GM21390 (cell line): ENCODE data around the gene PRDM12.

Experiments
- ATAC-seq: cut with Tn5 transposase; IDR thresholded peaks from one replicate; pipeline ENCODE4 v1.9.1; 2021; ENCODE audit not compliant: unreplicated experiment

Gene PRDM12

DNA sequence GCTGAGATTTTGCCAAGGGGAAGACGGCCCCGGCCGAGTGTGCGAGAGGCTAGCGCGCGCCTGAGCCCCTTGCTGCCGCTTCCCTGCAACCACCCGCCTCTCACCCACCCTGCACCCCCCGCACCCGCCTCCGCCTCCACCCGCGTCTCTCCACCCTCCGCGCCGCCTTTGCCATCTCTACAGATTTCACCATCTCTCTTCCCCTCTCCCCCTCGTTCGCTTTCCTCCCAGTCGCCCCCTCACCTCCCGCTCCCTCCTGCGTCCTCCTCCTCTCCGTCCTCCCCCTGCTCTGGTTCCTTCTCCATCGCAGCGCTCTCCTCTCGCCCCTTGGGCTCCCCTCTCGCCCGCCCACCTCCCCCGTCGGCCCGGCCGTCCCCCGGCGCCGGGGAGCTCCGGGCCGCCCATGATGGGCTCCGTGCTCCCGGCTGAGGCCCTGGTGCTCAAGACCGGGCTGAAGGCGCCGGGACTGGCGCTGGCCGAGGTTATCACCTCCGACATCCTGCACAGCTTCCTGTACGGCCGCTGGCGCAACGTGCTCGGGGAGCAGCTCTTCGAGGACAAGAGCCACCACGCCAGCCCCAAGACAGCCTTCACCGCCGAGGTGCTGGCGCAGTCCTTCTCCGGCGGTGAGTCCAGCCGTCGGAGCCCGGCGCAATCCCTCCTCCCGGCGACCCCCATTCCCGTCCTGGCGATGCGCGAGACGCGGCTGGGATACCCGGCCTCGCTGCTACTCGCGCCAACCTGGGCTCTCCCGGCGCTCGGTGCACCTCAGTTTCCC is at the start of gene PRDM12:
PRDM12 (plus strand) TSS at position 344 of the 778 bp plus-strand sequence; CDS start at position 404, 60 bp downstream.
- no peak for ATAC-seq

DNA sequence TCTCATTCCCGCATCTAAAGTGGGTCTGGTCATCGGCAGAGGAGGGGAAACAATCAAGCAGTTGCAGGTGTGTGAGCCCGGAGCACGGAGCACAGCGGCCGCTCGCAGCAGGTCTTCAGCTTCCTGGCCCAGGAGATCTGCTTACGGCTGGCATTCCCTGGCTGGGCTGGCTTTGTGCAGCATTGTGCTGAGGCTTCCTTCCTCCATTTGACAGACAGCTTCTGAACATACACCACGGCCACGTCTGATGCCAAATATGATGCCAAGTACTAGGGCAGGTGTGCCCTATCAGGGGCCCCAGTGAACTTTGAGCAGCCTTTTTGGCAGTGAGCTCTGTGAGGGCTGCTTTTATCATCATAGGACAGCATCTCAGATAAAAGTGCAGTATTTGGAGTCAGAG is 47.9 kb upstream of the PRDM12 start:
- ATAC-seq: no peak

DNA sequence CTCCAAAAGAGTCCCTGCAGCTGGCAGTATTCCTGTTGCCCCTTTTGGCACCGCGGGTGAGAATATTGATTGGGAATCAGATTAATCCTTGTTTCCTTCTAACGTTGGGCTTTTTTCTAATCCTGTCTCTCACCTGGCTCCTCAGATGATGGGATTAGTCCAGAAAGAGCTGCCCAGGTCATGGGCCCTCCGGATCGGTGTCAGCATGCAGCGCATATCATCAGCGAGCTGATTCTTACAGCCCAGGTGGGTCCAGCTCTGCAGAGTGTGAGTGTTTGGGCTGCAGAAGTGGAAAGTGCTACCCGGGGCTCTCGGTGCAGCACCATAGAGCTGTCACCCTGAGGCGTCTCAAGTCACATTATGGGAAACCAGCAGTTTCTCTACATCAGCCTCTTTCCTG is 40.9 kb upstream of the PRDM12 start:
- ATAC-seq: no peak

DNA sequence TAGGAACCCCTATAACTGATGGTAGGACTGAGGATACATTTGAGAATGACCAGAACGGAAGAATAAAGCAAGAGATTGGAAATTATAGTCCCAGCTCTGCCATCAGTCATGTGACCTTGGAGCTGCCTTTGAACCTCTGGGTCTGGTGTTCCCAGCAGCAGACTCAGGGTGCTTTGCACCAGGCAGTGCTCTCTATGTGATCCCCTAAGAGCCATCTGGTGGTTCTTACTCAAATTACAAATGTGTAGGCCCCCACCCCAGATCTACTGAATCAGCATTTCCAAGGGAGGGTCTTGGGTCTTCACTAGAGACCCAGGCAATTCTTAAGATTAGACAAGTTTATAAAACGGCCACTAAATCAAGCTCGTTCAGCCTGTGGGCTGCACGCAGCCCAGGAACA is 40.2 kb upstream of the PRDM12 start:
- ATAC-seq: no peak

DNA sequence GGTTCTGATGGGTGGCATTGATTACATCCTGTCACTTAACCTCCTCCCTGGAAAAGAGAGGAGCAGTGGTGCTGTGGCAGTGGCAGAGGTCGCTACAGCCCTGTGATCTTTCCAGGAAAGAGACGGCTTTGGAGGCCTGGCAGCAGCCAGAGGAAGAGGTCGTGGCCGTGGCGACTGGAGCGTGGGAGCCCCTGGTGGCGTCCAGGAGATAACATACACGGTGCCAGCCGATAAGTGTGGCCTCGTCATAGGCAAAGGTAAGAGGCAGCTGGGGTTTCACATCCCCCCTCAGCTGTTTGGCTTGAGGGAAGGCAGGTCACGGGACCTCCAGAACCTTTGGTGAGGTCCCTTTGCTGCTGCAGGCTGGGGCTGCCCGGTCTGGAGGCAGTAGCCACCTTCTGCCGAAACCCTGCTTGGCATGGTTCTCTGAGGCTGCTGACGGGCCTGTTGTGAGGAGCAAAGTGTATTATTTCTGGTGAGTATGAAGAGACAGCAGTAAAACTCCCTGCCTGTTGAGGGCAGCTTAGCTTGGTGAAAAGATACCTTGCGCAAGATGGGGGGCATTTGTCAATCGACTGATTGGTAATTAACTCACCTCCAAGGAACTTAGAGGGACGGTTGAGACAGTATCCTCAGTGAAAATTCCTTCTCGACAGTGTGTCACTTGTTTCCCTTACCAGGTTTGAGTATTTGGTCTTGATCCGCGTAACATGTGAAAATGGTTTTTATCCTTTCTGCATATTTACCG is 38.0 kb upstream of the PRDM12 start:
- no peak for ATAC-seq

DNA sequence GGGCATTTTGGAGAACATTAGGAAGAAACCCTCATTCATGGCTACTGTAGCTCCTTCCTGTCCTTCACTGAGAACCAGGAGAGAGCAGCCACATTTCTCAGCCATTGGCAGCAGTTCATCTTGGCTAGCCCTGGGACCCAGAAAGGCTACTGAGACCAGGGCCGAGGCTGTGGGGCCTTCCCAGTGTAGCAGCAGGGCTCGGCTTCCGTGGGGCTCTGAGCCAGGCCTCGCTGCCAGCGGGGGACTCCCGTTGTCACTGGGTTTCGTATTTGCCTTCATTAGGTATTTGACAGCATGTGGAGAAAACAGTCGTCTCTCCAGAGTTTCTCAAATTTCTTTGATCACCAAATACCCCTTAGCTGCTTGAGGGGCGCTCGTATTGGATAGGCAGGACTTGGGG is 37.3 kb upstream of the PRDM12 start:
- ATAC-seq: no peak

DNA sequence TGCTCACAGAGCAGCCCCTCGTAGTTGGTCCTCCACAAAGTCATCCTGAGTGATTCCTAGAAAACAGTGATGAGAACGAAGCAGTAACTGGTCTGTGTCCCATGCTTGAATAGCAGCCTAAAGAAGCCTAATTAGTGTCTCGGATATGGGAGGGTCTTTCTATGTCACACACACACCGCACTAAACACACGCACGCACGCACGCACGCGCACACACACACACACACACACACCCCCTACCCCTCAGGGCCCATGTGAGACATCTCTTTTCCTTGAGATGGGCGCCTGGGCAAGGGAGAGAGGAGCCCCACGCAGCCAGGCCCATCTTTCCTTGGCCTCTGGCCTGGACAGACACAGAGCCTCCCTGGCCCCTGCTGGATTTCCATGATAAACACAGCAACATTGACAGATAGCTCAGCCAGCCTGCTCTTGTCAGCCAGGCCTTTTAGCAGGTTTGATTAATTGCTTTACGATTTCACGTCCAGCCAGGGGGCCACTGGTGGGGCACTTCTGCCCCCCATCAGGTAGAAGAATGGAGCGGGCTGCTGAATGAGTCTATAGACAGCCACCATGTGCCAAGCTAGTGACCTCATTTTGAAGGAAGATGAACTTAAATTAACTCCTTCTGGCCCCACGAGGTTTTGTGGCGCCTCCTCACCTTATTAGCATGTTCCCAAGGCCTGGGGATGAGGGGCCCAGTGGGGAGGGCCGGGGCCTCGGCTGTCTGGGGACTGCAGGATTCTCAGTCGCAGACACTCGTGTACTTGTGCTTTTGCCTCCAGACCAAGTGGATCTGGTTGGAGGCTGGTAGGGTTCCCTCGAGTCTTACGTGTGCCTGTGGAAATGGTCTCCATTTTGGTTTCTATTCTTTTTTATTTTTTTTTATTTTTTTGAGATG is 36.2 kb upstream of the PRDM12 start:
- no peak for ATAC-seq

DNA sequence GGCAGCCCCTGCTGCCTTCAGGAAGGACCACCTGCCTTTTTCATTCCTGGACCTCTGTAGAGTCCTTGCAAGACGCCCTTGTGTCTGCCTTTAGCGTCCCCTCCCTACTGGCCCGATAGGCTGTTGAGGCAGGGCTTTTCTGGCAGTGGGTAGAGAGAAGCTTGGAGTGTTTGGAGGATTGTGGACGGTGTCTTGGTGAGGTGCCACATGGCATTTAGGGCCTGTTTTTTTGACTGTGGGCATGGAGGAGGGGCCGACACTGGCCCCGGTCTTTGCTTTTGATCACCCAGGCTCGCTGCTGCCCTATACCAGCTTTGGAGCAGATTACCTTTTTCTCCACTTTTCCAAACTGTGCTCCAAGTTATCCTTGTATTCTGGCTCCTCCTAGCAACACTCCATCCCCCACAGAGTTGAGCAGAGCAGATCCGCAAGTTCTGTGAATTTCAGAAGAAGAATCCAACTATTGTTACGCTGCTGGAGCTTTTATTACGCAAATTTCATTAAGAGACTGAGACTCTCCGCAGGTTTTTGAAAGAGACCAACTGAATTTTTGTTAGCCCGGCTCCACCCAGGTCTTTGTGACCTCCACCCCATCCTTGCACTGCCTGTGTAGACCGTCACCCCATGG is 34.8 kb upstream of the PRDM12 start:
- ATAC-seq: no peak

DNA sequence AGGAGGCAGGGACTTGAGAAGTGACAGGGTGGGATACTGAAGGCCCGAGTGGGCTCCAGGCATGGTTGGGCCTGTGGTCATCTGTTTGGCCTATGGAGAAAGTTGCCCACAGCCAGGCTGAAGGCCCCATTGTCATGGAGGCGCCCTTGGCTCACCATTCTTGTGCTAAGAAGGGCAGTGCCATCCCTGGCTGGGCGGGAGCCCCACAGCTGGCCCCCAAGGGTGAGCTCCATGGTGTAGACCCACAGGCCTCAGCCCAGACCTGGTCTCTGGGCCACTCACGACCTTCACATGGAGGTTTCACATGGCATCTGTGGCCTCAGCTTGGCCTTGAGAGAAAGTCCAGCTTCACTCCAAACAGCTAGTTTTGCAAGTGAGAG is 34.3 kb upstream of the PRDM12 start:
- ATAC-seq: no peak

DNA sequence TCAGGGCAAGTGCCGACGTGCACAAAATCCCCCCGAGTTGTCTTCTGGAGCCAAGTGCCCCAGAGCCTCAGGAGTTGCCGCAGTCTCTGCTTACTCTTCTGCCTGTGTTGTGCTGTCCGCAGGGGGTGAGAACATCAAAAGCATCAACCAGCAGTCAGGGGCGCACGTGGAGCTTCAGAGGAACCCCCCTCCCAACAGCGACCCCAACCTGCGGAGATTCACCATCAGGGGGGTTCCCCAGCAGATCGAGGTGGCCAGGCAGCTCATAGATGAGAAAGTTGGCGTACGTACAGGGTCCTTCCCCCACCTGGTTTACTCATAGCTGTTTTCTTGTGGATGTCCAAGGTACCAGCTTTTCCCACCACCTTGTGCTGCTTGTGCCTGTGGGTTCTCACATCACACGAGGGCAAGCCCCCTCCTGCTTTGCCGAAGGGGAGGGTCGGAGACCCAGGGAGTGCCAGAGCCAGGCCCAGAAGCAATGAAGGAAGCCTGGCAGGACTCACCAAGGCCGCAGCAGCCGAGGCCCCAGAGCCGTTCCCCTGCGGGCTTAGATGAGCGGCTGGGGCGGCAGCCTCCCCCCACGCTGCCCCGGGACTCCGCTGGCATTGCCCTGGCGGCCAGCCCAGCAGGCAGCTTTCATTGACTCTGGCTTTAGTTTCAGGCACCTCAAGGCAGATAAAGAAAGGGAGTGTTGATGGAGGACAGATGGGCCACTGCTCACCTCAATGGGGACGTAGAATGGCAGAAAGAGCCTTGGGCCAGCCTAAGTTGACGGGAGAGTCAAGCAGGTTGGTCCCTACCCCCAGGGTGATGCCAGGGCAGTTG is 33.7 kb upstream of the PRDM12 start:
- ATAC-seq: no peak

DNA sequence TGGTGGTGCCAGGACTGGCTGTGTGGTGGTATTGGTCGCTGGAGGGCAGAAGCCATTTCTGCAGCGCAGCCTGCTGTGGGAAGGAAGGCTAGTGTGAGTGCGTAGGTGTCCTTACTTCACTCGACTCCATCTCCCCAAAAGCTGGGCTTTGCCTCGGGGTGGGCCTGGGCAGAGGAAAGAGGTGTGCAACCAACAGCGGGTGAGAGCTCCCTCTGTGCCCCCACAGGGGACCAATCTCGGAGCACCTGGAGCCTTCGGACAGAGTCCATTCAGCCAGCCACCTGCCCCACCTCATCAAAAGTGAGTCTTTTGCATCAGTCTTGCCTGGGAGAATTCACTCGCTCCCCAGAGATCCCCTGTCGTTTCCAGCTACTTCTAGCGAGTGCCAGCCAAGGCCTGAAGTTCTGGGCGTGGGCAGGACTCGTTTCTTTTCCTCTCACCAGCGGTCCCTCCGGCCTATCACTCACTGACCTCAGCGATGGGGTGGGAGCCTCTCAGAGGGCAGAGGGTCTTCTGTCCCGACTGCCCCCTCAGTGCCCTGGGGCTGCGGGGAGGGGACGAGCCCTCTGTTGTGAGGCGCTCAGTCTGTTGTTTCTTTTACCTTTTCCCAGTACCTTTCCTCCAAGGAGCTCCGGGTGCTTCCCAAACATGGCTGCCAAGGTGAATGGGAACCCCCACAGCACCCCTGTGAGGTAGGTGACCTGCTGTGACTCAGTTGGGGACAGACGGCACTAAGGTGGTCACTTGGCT is 32.9 kb upstream of the PRDM12 start:
- no peak for ATAC-seq

DNA sequence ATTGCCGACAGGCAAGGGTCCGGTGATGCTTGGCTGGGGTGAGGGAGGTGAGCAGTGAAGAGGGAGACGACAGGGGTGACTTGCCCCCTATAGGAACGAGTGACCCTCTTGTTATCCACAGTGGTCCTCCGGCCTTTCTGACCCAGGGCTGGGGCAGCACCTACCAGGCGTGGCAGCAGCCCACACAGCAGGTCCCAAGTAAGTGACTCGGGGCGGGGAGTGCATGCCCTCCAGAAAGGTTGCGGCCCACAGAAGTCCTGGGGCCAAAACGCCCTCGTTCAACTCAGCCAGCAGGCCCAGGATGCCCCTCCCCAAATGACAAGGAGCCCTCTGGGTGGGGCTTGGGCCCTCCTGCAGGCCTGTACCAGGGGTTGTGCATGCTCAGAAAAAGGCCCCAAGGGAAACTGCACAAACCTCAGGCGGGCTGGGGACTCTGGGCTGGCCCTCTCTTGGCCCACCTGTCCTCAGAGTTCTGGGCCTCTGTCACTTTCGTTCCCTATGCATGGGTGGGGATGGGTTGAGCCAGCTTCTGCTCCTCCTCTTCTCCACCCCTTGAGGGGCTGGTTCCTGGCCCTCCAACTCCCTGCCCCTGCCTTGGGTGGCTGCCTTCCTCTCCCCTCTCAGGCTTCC is 32.2 kb upstream of the PRDM12 start:
- ATAC-seq: no peak

DNA sequence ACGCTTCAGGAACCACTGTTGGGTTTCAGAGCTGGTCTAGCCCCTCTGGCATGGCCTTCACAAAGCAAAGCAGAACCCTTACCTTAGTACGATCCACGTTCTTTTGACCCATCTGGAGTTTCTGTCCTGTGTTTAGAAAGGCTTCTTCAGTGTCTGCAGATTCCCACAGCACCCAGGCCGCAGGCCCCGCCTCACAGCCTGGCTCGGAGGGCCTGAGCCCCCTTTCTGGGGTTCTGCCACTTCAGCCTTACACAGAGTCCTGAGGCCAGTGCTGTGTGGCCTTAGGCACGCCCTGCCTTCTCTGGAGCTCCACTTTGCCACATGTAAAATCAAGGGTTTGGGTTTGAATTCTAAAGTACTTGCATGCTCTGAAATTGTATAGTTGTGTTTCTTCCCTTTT is 31.6 kb upstream of the PRDM12 start:
- ATAC-seq: no peak

DNA sequence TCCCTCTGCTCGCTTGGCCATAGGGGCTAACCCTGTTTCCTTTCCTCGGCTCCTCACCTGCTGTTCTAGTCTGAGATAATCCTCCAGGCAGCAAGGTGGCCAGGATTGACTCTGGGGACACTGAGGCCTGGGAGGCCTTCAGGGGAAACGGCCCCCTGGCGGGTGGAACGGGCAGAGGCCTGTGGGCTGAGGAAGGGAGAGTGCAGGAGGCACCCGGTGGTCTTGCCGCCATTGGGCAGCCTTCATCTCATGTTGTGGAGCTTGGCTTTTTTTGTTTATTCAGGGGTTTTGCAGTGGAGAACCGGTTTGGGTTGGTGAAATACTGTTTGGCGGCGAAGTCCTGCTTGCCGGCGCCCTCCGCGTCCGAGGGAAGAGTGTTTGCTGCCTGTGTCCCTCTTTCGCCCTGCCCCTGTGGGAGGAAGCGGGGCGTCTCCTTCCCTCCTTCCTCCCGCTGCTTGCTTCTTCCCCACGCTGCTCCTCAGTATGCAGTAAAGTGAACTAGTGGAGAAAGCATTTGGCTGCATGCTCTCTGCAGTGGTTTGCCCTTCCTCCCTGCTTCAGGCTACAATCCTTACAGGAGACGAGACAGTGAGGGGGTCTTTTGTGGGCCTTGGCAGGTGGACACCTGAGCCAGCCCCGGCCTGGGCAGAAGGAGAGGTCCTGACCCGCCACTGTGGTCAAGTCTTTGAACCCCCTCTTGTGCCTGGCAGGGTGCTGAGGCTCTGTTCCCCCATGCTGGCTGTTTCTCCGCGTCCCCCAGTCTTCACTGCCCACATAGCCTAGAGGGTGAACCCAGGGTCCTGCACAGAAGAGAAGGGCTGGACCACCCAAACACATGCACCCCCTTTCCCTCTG is 30.8 kb upstream of the PRDM12 start:
- no peak for ATAC-seq

DNA sequence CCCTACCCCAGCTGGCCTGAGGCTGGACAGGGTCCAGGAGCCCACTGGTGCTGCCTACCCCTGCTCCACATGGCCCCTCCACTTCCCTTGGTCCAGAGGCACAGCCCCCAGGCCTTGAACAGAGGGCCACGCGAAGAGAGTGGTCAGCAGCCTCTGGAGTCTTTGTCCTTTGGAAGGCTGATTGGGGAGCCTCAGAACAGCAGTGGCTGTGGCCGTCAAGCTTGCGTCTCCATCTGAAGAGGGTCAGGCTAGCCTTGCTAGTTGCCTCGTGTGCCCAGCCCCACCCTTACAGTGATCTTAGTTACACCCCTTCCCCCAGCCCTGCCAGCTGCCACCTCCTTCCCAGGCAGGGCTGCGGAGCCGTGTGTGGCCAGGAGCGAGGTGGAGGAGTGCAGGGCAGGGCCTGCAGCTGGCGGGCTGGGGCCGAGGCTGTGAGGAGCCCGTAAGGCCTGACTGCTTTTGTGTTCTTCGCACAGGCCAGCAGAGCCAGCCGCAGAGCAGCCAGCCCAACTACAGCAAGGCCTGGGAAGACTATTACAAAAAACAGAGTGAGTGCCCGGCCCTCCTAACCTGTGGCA is 30.1 kb upstream of the PRDM12 start:
- no peak for ATAC-seq

DNA sequence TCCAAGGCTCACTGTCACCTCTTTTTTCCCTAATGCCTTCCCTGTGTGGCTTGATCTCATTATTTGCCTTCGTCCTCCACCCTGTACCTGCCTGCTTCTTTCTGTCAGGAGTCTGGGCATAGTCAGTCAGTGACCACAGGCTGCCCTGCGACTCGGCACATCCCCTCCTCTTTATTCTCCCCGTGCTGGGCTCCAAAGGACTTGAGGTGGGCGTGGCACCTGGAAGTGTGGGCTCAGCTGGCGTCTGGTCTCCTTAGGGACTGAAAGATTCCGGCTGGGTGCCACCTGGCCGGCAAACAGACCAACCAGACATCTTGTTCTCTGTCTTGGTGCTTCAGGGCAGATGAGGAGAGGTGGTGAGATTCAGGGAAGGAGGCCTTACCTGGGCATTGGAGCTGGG is 29.6 kb upstream of the PRDM12 start:
- ATAC-seq: no peak

DNA sequence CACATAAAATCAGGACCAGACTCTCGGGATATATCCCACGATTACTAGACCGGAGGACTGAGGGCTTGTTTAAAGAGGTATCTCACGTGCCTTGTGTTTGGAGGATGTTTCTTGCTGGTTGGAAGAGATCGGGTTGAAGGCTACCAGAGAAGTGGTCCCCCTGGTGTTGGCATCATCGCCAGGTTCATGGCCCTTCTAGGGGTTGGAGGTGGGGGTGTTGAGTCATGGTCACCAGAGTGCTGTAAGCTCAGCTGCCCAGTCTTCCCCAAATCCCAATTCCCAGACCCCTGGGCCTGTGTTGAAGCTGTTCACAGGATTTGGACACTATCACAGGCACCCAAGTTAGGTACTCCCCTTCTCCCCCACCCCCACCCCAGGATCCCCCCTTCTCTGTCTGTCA is 29.1 kb upstream of the PRDM12 start:
- ATAC-seq: no peak
